Frontal cortex (tissue), 4 donors: Measurements from ENCODE around the gene ADGRL3. TPM values are rescaled to one million over a fixed set of nuclear protein-coding genes. Genes with fewer than 3 reads are reported as not detected.
"Not testable (repeated sequence)": the region's sequence is repeated elsewhere in the genome, so short reads cannot be mapped to it uniquely, and the experiment has no call there.

Experiments
- DNase-seq, 2 donors: peaks; one replicate each; pipeline ENCODE4 v3.0.0; 2012; ENCODE audit warnings: low spot score in 2 of 2
- FAIRE-seq: peaks from 2 replicates; lab custom pipeline; 2012; peaks lifted over from hg19 to GRCh38; lab: Jason Lieb, UNC
- total RNA-seq: library from RNA; depleted of rRNA; stranded (reverse); fragments of >200 nt; gene quantifications from one replicate; pipeline ENCODE4 v1.2.3, GENCODE V29; 2014
- donor health status: control.
- donor health status: control.
- donor health status: control.

The ADGRL3 gene
- total RNA-seq, 1 donor from 2014 or later, result 302 TPM

DNA sequence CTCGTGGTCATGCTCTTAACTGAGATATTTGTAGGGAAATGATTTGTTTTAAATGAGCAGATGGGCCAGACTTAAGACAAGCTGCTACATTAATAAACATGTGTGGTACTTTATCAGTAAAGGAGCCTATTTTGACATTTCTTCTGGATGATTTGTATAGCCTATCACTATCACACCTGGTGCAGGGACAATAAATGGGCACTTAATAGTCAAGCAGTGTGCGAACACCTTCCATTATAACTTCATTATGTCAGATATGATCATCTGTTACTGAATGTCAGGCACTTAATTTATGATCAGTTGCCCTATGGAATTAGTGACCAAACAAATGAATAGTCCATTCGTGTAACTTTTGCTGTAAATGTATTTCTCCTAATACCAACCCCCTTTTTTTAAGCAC is 628.8 kb downstream of the ADGRL3 start:
- FAIRE-seq, result no peak
- no peak for DNase-seq

DNA sequence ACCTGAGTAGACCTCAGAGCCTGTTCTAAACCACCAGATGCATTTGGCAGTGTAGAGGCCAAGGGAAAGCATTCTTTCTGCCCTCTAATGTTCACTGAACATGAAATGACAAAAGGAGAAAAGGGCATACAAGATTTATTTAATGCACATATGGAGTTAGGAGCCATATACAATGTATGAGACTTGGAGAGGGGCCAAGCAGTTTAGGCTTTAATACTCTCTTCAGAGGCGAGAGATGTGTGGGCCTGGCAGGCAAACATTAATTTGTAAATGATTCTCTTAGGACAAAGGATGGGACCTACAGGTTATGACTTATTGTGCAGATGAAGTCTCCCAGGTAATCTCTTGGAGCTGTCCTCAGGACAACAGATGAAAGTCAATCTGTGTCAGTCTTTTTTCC is 631.9 kb downstream of the ADGRL3 start:
- no peak for FAIRE-seq
- no peak for DNase-seq

DNA sequence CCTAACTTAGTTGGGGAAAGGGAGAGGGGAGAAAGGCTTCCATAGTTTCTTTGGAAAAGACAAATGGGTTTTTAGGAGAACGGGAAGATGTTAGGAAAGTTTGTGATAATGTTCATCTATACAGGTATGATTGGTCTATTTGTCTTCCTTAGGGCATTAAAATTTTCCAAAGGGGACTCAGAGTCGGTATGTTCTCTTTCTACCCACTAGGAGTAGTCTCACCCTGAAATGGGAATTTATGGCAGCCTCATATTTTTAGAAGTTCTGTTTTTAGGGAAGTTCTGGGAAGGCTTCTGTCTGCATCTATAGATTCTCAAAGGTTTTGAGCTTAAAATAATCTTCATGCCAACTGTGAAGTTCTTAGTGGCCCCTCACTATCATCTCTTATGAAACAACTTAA is 637.3 kb downstream of the ADGRL3 start:
- no peak for DNase-seq

DNA sequence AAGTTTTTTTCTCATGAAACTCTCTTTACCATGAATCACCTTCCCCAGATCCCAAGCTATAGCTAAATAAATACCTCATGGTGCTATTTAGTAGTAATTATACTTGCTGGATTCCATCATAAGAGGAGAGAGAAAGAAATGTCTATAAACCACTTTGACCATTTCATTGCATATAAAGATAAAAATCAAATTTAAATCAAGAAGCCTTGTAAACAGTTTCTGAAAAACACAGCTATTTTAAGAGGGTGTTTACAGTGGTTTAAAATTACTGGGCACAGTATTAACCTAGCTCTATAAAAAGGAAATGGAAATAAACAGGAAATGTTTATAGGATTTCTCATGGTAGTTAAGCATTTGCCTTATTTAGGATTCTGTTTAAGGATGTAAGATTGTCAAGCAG is 637.9 kb downstream of the ADGRL3 start:
- no peak for FAIRE-seq
- DNase-seq, result no peak

More for the DNA sequence above, 637.3 kb downstream of the ADGRL3 start:
- FAIRE-seq, result no peak

DNA sequence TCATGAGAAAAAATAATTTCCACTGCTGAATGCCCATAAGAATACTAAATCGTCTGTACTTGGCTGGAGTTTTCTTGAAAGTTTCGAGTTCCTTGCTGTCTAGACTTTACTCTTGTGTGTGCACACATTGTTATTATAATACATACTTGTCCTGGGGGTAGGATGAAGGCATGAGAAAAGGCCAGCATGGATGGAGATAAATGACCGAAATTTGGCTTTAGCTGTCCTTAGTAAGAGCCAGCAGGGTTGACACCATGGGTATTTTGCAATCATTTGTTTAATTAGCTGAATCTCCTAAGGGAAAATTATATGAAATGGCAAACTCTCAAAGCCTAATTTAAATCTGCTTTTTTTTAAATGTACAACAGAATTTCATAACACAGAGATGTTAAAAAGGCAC is 641.6 kb downstream of the ADGRL3 start:
- no peak for FAIRE-seq
- no peak for DNase-seq

DNA sequence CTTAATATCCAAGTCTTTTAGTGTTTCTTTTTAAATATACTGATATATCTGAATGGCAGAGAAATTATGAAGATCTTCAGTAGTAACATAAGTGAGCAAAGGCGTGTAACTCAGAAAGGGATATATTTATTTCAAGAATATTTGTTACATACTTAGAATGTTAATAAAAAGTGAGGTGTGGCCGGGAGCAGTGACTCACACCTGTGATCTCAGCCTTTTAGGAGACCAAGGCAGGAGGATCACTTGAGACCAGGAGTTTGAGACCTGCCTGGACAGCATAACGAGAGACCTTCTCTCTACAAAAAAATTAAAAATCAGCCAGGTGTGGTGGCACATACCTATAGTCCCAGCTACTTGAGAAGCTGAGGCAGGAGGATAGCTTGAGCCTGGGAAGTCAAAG is 651.0 kb downstream of the ADGRL3 start:
- DNase-seq (no peak), FAIRE-seq (no peak)

DNA sequence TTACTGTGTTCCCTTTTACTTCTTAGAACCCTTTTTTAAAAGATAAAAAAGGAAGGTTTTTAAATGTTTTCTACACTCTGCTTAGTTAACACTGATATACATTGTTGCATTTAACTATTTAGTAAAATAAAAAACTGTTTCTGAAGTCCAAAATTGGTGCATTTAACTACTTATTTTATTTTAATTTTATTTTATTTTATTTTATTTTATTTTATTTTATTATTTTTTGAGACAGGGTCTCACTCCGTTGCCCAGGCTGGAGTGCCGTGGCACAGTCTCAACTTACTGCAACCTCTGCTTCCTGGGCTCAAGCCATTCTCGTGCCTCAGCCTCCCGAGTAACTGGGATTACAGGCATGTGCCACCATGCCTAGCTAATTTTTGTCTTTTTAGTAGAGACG is 652.0 kb downstream of the ADGRL3 start:
- FAIRE-seq, DNase-seq: not testable (repeated sequence)

DNA sequence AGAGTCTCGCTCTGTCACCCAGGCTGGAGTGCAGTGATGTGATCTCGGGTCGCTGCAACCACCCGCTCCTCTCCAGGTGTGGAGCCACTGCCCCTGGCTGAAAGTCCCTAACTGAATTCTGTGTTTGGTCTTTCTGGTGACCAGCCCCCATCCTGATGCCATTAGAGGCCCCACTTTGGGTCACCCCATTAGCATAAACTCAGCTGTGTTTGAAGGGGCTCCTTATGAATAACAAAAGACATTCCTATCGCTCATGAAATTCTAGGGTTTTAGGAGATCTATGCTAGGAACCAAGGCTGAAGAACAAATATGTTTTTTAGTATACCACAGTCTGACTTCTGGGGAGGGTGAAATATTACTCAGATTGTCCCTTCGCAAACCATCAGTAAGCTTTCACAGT is 652.9 kb downstream of the ADGRL3 start:
- no peak for DNase-seq
- no peak for FAIRE-seq

DNA sequence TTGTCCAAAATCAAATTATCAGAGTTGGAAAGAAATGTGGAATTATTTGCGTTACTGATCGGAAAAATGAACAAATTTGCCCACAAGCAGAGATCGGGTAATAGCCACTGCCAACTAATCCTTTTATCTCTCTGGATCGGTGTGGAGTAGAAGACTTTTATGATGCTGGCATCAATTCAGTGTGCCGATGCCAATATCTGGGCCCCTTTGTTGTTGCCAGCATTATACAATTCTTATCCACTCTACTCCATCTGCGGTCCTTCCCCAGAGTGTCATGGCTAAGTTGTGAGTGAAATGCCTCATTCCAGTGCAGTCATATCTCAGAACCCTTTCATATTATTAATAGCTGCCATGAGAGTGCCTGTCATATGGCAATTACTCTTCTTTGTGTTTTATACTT is 660.2 kb downstream of the ADGRL3 start:
- DNase-seq, result no peak
- FAIRE-seq, result no peak

DNA sequence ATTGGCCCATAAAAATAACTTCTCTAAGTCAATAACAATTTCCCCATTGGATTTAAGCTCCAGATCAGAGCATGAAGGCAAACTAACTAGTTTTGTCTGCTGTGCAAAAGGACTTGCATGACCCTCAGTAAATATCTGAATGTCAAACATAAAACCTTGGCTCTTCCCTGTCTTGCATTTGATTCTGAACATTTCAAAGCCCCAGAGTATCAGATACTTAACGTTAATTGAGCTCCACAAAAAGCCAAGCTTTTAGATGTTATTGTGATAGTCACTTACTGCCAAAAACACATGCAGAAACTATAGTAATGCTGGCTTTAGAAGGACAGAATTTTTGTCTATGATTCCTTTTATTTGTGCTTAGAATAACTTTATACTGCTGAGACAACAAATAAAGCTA is 664.2 kb downstream of the ADGRL3 start:
- DNase-seq (no peak), FAIRE-seq (no peak)

DNA sequence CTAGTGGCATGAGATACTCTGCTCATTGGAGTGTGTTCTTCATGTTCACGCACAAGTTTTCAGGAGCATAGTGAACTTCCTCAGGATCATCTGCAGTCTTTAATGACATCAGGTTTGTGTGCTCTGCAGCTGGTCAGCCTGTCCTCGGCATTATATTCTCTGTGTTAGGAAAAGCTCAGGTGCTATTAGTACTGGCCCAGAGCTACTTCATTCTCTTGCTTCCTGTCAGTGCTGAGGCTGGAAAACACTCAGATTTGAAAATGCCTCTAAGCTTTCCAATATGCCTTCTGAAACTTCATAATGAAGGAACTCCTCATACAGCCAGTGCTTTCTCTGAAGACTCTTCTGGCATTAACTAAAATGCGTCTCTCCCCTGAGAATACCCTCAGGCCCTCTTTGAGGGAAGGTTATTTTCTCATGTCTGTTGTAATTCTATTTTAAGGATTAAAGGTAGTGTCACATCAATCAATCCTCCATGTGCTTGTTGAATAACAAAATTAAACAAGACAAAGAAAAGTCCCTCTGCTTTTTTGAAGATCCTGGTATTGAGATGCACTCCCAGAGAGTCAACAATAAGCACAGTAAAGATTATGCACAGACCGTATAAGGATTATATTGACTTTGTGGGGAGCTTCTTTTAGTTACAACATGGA is 666.4 kb downstream of the ADGRL3 start:
- no peak for DNase-seq
- no peak for FAIRE-seq

DNA sequence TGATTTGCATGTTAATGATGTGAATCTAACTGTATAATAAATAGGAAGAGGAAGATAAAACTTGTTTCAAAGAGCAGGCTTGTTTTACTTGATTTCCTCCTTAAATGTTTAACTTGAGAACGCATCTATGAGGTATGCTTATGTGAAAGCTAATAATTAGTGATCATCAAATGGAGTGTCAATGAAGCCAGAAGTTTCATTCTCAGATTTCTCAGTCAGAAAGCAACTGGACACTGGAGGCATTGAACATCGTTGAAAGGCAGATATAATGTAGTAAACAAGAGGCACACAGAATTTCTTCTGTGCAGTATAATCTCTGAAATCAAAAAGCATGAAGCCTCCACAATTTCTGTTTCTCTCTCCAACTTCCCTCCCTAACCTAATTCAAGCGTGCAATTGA is 672.9 kb downstream of the ADGRL3 start:
- no peak for DNase-seq
- no peak for FAIRE-seq

DNA sequence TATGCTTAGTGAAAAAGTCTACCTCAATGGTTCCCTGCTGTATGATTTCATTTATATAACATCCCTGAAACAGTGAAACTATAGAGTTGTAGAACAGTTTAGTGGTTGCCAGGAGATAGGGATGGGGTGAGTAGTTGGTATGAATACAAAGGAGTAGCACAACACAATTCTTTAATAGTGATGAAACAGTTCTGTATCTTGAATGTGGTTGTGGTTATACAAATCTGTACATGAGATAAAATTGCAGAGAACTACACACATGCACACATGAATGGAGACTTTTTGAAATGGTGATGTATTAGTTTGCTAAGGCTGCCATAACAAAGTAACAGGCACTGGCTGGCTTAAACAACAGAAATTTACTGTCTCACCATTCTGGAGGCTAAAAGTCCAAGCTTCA is 677.1 kb downstream of the ADGRL3 start:
- no peak for FAIRE-seq
- no peak for DNase-seq

DNA sequence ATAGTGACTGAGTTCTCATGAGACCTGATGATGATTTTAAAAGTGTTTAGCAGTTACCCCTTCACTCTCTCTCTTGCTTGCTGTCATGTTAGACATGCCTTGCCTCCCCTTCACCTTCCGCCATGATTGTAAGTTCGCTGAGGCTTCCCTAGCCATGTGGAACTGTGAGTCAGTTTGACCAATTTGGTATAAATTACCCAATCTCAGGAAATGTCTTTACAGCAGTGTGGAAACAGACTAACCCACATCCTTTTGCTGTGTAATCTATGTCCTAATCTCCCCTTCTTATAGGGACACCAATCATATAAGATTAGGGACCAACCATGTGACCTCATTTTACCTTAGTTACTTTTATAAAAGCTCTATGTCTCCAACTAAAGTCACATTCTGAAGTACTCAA is 677.8 kb downstream of the ADGRL3 start:
- FAIRE-seq (no peak), DNase-seq (no peak)

DNA sequence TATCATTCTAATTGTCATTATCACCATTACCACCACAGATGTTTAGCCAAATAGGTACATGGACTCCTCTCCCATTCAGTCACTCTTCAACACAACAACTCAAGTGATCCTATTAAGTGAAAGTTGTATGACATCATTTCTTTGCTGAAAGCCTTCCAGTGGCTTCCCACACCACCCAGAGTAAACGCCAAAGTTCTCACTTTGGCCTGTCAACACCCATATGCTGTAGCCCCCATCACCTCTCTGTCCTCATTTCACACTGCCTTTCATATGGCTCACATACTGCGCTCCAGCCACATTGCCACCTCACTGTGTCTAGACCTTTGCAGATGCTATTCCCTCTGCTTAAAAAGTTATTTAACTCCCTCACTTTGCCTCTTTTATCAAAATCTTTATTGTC is 682.3 kb downstream of the ADGRL3 start:
- FAIRE-seq (no peak), DNase-seq (no peak)

DNA sequence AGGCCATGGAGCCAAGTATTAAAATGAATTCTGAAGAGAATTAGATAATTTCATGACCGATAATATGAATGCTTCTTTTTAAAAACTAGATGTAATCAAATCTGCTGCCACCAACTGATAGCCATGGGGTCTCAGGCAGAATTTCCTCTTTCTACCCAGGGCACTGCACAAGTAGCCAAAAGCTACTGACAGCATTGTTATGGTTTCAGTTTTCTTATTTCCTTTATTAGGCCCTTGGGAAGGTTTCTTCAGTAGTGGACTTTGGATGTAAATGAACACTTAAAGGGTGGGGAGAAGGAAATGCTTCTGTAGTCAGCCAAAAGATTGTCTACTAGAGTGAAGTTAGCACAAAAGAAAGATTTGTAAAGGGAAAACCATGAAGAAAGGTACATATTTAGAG is 686.0 kb downstream of the ADGRL3 start:
- FAIRE-seq, result no peak
- no peak for DNase-seq

DNA sequence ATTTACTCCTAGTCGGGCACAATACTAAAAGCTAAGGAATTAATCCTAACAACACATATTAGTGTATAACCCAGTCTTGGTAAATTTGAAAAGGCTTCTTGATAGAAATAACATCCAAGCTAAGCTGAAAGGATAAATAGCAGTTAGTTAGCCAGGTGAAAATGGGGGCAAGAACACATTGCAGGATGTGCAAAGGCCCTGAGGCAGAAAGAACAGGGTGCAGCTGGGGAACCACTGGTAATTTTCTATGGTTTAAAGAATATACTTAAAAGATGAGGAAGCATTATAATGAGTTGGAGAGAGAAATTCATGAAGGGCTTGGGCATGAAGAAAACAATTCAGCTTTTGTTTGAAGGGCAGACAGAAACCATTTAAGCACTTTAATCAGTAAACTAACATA is 689.0 kb downstream of the ADGRL3 start:
- DNase-seq (no peak), FAIRE-seq (no peak)

DNA sequence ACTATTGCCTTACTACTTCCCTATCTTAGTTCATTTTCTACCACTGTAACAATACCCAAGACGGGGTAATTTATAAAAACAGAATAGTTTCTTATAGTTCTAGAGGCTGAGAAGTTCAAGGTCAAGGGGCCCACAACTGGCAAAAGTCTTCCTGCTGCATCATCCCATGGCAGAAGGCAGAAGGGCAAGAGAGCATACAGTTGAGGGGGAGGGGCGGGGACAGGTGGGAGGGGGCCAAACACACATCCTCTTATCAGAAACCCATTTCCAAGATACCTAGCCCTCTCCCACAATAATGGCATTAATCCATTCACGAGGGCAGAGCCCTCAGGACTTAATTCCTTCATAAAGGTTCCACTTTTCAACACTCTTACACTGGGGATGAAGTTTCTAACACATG is 690.2 kb downstream of the ADGRL3 start:
- FAIRE-seq (no peak), DNase-seq (no peak)

DNA sequence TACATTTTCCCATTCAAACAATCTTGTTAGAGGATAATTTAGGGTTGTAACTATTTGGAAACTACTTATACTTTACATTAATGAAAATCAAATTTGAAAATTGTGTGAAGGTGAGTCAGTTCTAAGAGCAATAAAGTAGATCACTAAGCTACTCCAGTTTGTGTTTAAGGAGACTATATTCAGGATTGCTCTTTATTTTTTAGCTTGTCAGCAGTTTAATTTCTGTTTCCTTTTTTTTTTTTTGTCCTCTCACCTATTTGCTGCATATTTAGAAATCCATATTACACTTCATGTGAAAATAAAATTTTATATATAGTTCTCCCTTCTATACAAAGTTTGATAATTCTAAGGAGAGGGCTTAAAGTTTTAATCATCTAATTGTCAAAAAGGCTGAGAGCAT is 691.8 kb downstream of the ADGRL3 start:
- no peak for FAIRE-seq

DNA sequence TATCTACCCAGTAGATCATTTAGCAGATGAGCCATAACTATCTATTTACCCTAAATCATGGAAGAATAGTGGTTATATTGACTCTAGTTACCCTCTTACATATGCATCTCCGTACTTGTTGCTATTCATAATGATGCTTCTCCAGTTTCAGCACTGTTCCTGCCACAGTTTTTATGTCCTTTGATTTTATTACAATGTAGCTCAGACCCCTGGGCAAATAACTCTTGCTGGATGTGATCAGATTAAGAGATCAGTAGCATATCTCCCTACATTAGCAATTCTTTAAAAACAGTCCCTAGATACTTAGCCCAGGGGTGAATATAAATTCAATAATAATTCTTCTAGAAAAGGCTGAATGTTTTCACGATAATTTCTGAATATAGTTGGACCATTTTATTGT is 696.5 kb downstream of the ADGRL3 start:
- DNase-seq (no peak), FAIRE-seq (no peak)

More for the DNA sequence above, 691.8 kb downstream of the ADGRL3 start:
- DNase-seq, result no peak

DNA sequence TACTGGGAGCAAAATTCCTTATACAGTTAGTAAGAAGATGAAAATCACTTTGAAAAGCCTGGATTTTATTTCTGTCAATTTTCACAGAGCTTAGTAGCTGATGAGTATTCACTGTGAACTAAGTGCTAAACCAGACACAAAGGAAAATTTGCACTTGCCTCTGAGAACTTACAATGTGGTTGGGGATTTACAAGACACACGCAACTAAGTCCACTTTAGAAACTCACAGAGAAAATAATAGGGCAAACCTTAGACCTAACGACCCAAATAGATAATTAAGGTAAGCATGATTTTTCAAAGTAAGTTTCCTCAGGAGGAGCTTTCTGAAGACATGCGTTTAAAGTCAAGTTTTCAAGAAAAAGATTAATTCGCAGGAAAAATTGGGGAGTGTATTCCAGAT is 708.9 kb downstream of the ADGRL3 start:
- FAIRE-seq, result no peak
- no peak for DNase-seq

DNA sequence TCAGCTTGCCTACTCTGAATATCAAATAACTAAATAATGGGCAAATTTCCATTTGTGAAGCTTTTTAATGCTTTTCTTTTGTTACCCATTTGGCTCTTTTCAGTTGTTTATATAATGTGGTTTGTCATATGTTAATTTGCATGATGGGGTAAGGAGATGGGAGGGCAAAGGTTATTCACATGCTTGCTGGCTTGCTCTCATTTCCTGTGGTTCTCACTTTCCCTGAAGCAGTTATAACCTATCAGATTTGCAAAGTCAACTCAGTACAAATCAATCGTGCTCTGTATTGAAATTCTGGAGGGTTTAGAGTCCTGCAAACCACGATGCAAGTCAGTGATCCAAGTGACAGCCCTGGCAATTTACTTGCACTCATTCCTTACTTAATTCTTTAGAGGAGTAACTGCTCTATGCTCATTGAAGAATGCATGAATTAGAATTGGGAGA is 711.2 kb downstream of the ADGRL3 start:
- DNase-seq, result no peak
- no peak for FAIRE-seq
